ENCODE measurements around the gene ZFHX2.

DNA sequence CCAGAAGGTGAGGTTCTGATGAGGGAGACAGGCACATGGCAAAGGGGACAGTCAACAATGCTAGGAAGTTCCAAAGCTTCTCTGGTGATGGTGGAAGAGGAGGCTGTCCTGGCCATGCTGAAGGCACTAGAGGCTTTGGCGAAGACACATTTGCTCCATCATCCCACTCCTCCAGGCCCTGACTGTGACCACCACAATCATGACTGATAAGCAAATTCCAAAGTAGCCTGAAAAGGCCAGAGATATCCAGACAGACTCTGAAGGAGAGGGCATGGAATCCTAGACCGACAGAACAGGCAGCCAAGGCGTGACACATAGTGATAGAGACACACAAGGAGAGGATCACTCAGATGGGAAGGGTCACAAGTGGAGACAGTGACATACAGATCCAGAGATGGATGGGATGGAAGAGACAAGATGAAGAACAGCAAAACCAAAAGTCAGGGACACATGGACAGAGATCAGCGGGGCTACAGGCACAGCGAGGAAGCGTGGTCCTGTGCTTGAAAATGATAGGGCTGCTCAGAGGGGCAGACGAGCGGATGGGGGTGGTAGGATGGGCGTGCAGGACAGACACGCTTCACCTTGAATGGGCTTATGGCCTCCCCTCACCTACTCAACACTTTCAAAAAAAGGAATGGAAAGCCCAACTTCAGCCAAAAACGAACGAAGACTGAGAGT is 1.3 kb downstream of the ZFHX2 start:
- TF ChIP-seq, protein P1, sequence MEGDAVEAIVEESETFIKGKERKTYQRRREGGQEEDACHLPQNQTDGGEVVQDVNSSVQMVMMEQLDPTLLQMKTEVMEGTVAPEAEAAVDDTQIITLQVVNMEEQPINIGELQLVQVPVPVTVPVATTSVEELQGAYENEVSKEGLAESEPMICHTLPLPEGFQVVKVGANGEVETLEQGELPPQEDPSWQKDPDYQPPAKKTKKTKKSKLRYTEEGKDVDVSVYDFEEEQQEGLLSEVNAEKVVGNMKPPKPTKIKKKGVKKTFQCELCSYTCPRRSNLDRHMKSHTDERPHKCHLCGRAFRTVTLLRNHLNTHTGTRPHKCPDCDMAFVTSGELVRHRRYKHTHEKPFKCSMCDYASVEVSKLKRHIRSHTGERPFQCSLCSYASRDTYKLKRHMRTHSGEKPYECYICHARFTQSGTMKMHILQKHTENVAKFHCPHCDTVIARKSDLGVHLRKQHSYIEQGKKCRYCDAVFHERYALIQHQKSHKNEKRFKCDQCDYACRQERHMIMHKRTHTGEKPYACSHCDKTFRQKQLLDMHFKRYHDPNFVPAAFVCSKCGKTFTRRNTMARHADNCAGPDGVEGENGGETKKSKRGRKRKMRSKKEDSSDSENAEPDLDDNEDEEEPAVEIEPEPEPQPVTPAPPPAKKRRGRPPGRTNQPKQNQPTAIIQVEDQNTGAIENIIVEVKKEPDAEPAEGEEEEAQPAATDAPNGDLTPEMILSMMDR (IDR thresholded peaks at IDR 0.05), result peak in 1 of 3 donors; percentile 10
- TF ChIP-seq POLR2A (IDR thresholded peaks at IDR 0.05), result no peak
